Vagina (tissue), 2 donors: ENCODE results near the gene SERGEF. TPM values are rescaled to one million over a fixed set of nuclear protein-coding genes. Genes with fewer than 3 reads are reported as not detected.

Source experiments
- DNase-seq, 2 donors: peaks; one replicate each; pipeline ENCODE4 v3.0.0-alpha.2; 2017; ENCODE audit errors: extremely low spot score in 2 of 2
- H3K27ac ChIP-seq: fragments of 200-600 bp; sonication (generic); one replicate; pipeline ENCODE4 v1.5.1; 2019
- H3K27me3 ChIP-seq: fragments of 200-600 bp; sonication (generic); one replicate; pipeline ENCODE4 v1.5.1; 2019
- H3K36me3 ChIP-seq, 2 donors: fragments of 200-600 bp; sonication (generic); one replicate each; pipeline ENCODE4 v1.5.1; 2017 to 2019
- H3K4me1 ChIP-seq: fragments of 200-600 bp; sonication (generic); one replicate; pipeline ENCODE4 v1.5.1; 2019
- H3K4me3 ChIP-seq, 2 donors: fragments of 200-600 bp; sonication (generic); 1 replicate in 1 of 2; 2 replicates in 1 of 2; pipeline ENCODE4 v1.5.1; 2016 to 2019
- H3K9me3 ChIP-seq: fragments of 200-600 bp; sonication (generic); one replicate; pipeline ENCODE4 v1.5.1; 2019
- CTCF ChIP-seq, 3 experiments: fragments of 450-650 bp in 2 of 3; fragments of 200-600 bp in 1 of 3; sonication (generic) in 1 of 3; IDR thresholded peaks; one replicate each; pipeline ENCODE4 v1.5.1; 2017 to 2019; ENCODE audit warnings: antibody characterized with exemption in 3 of 3, mild to moderate bottlenecking in 2 of 3, moderate library complexity in 2 of 3
- POLR2A ChIP-seq, 2 donors: fragments of 450-650 bp; IDR thresholded peaks; one replicate each; pipeline ENCODE4 v1.6.1; 2017; ENCODE audit warnings: antibody characterized with exemption in 2 of 2, mild to moderate bottlenecking in 2 of 2, moderate library complexity in 2 of 2
- POLR2AphosphoS5 ChIP-seq, 2 donors: sonication (generic); formaldehyde crosslinking; IDR thresholded peaks; one replicate each; pipeline ENCODE4 v1.9.0; 2017; ENCODE audit warnings: antibody characterized with exemption in 2 of 2, mild to moderate bottlenecking in 2 of 2, low read depth in 1 of 2; ENCODE audit not compliant: insufficient read depth in 1 of 2
- intact Hi-C: fragments of 100-400 bp; cut with DNase I; formaldehyde crosslinking; loops from one replicate; pipeline ENCODE4 v1.15.1; 2023
- total RNA-seq: library from RNA; depleted of rRNA; stranded (reverse); fragments of >200 nt; gene quantifications from one replicate; pipeline ENCODE4 v1.2.3, GENCODE V29; 2016

SERGEF gene
- total RNA-seq, 1 donor from 2014 or later, result 30.7 TPM

GRCh38 chr11:17906436-17906835 is 106.4 kb downstream of the SERGEF start:
- no peaks in the 10 kb centered on the region for H3K9me3 ChIP-seq
- DNase-seq, result no peak
- intact Hi-C loops, result no loop called here
- H3K27ac ChIP-seq, result no peak overlapping the region
- no peaks in the 10 kb centered on the region for H3K27me3 ChIP-seq
- no peaks in the 10 kb centered on the region for H3K4me1 ChIP-seq
- no peak overlapping the region for H3K4me3 ChIP-seq
- TF ChIP-seq CTCF (IDR thresholded peaks at IDR 0.05) (no peak), POLR2AphosphoS5 (IDR thresholded peaks at IDR 0.05; ENCODE audit: insufficient read depth in 1 of 2, low read depth in 1 of 2) (no peak), POLR2A (IDR thresholded peaks at IDR 0.05) (no peak)
- H3K36me3 ChIP-seq, result no peaks in the 10 kb centered on the region

- DNase-seq, result no peak
- Histone ChIP-seq H3K9me3 (no peaks in the 10 kb centered on the region), H3K4me1 (no peaks in the 10 kb centered on the region), H3K27ac (no peak overlapping the region), H3K4me3 (no peak overlapping the region), H3K27me3 (no peaks in the 10 kb centered on the region), H3K36me3 (no peaks in the 10 kb centered on the region)
- intact Hi-C loops, result no loop called here
- TF ChIP-seq POLR2AphosphoS5 (IDR thresholded peaks at IDR 0.05; ENCODE audit: insufficient read depth in 1 of 2, low read depth in 1 of 2) (no peak), CTCF (IDR thresholded peaks at IDR 0.05) (no peak), POLR2A (IDR thresholded peaks at IDR 0.05) (no peak)
These were observed 107.4 kb downstream of the SERGEF start for GRCh38 chr11:17905477-17905876.

- Histone ChIP-seq H3K4me1 (no peaks in the 10 kb centered on the region), H3K4me3 (no peak overlapping the region), H3K27ac (no peak overlapping the region), H3K36me3 (no peaks in the 10 kb centered on the region), H3K9me3 (no peaks in the 10 kb centered on the region), H3K27me3 (no peaks in the 10 kb centered on the region)
- TF ChIP-seq POLR2A (IDR thresholded peaks at IDR 0.05) (no peak), POLR2AphosphoS5 (IDR thresholded peaks at IDR 0.05; ENCODE audit: insufficient read depth in 1 of 2, low read depth in 1 of 2) (no peak)
- intact Hi-C loops, result no loop called here
- DNase-seq, result no peak
These were observed 111.4 kb downstream of the SERGEF start for GRCh38 chr11:17901481-17901880.

DNA sequence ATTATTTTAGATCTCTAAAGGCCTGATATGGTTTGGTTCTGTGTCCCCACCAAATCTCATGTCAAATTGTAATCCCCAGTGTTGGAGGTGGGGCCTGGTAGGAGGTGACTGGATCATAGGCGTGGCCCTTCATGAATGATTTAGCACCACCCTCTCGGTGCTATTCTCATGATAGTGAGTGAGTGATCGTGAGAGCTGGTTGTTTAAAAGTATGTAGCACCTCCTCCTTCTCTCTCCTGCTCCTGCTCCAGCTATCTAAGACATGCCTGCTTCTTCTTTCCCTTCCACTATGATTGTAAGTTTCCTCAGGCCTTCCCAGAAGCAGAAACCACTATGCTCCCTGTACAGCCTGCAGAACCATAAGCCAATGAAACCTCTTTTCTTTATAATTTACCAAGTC is 114.1 kb downstream of the SERGEF start:
- TF ChIP-seq POLR2A (IDR thresholded peaks at IDR 0.05) (no peak), POLR2AphosphoS5 (IDR thresholded peaks at IDR 0.05; ENCODE audit: insufficient read depth in 1 of 2, low read depth in 1 of 2) (no peak), CTCF (IDR thresholded peaks at IDR 0.05) (no peak)
- DNase-seq, result no peak
- Histone ChIP-seq H3K4me1 (no peaks in the 10 kb centered on the region), H3K27ac (no peak overlapping the region), H3K36me3 (no peaks in the 10 kb centered on the region), H3K9me3 (no peaks in the 10 kb centered on the region), H3K27me3 (no peaks in the 10 kb centered on the region), H3K4me3 (no peak overlapping the region)
- intact Hi-C loops, result no loop called here

GRCh38 chr11:17898071-17898470 is 114.8 kb downstream of the SERGEF start:
- Histone ChIP-seq H3K9me3 (no peaks in the 10 kb centered on the region), H3K27ac (no peak overlapping the region), H3K36me3 (no peaks in the 10 kb centered on the region), H3K4me3 (no peak overlapping the region), H3K27me3 (no peaks in the 10 kb centered on the region), H3K4me1 (no peaks in the 10 kb centered on the region)
- intact Hi-C loops, result no loop called here
- DNase-seq, result no peak
- TF ChIP-seq POLR2AphosphoS5 (IDR thresholded peaks at IDR 0.05; ENCODE audit: insufficient read depth in 1 of 2, low read depth in 1 of 2) (no peak), CTCF (IDR thresholded peaks at IDR 0.05) (no peak), POLR2A (IDR thresholded peaks at IDR 0.05) (no peak)
